CD8-positive, alpha-beta memory T cell (primary cell): Measurements from ENCODE around the gene EFNA5. TPM values are rescaled to one million over a fixed set of nuclear protein-coding genes. Genes with fewer than 3 reads are reported as not detected.
"Not testable (repeated sequence)": the region's sequence is repeated elsewhere in the genome, so short reads cannot be mapped to it uniquely, and the experiment has no call there.

ENCODE experiments used
- CTCF ChIA-PET: fragments of 350-600 bp; sonication (Branson Sonifier 250); formaldehyde crosslinking; loops from one replicate; lab custom pipeline; 2021; ENCODE audit warnings: antibody characterized with exemption; lab: Charles Lee
- POLR2A ChIA-PET: fragments of 350-600 bp; sonication (Branson Sonifier 250); formaldehyde crosslinking; loops from one replicate; lab custom pipeline; 2021; ENCODE audit warnings: antibody characterized with exemption; lab: Charles Lee
- DNase-seq, 5 donors: peaks; one replicate each; pipeline versions ENCODE4 v3.0.0 to v3.0.0-alpha.2; 2020 to 2022; ENCODE audit warnings: mixed read lengths in 1 of 5
- H3K27ac ChIP-seq: one replicate; pipeline ENCODE4 v1.7.0; 2013; ENCODE audit warnings: low read depth, mild to moderate bottlenecking, low read length, moderate library complexity
- H3K27me3 ChIP-seq: 2 replicates; pipeline ENCODE4 v1.7.0; 2013; ENCODE audit warnings: low read length, mild to moderate bottlenecking; ENCODE audit not compliant: insufficient read depth, poor library complexity, severe bottlenecking
- H3K36me3 ChIP-seq: 2 replicates; pipeline ENCODE4 v1.7.0; 2013; ENCODE audit warnings: mild to moderate bottlenecking, low read length, moderate library complexity; ENCODE audit not compliant: insufficient read depth
- H3K4me1 ChIP-seq: 2 replicates; pipeline ENCODE4 v1.7.0; 2013; ENCODE audit warnings: mild to moderate bottlenecking, low read length, moderate library complexity; ENCODE audit not compliant: insufficient read depth
- H3K4me3 ChIP-seq: 2 replicates; pipeline ENCODE4 v1.7.0; 2013; ENCODE audit warnings: mild to moderate bottlenecking, low read length
- H3K9me3 ChIP-seq: 2 replicates; pipeline ENCODE4 v1.7.0; 2013; ENCODE audit warnings: mild to moderate bottlenecking, low read length
- H3K27ac Mint-ChIP-seq, 8 donors: one replicate each; pipeline ENCODE4 v1.8.0; 2020 to 2021; ENCODE audit warnings: mixed read lengths in 8 of 8, mild to moderate bottlenecking in 6 of 8, inconsistent platforms in 3 of 8, moderate library complexity in 3 of 8
- H3K27me3 Mint-ChIP-seq, 2 donors: one replicate each; pipeline ENCODE4 v1.8.0; 2020 to 2021; ENCODE audit warnings: mixed read lengths in 2 of 2, mild to moderate bottlenecking in 1 of 2, moderate library complexity in 1 of 2
- H3K36me3 Mint-ChIP-seq, 3 donors: one replicate each; pipeline ENCODE4 v1.8.0; 2020 to 2021; ENCODE audit warnings: mixed read lengths in 3 of 3, inconsistent platforms in 1 of 3, mild to moderate bottlenecking in 1 of 3
- H3K4me1 Mint-ChIP-seq, 3 donors: one replicate each; pipeline ENCODE4 v1.8.0; 2020 to 2021; ENCODE audit warnings: mixed read lengths in 3 of 3, inconsistent platforms in 1 of 3, mild to moderate bottlenecking in 1 of 3
- H3K4me3 Mint-ChIP-seq, 7 donors: one replicate each; pipeline ENCODE4 v1.8.0; 2020 to 2021; ENCODE audit warnings: mixed read lengths in 7 of 7, mild to moderate bottlenecking in 6 of 7, moderate library complexity in 4 of 7, inconsistent platforms in 2 of 7
- H3K9me3 Mint-ChIP-seq, 5 donors: one replicate each; pipeline ENCODE4 v1.8.0; 2020 to 2022; ENCODE audit warnings: mixed read lengths in 5 of 5, mild to moderate bottlenecking in 3 of 5, moderate library complexity in 2 of 5, inconsistent platforms in 1 of 5
- polyA plus RNA-seq: library from polyadenylated mRNA; unstranded; fragments of 300-500 nt; fragmentation: Illumina TruSeq; gene quantifications from one replicate; pipeline ENCODE4 v1.2.3, GENCODE V29; 2021
- total RNA-seq, 2 experiments: library from RNA; stranded (reverse); gene quantifications; one replicate each; pipeline ENCODE4 v1.2.3, GENCODE V29; 2021

Gene EFNA5
- total and polyA plus RNA-seq, 3 experiments from 2014 or later: 0.21 TPM; not detected in 2

DNA sequence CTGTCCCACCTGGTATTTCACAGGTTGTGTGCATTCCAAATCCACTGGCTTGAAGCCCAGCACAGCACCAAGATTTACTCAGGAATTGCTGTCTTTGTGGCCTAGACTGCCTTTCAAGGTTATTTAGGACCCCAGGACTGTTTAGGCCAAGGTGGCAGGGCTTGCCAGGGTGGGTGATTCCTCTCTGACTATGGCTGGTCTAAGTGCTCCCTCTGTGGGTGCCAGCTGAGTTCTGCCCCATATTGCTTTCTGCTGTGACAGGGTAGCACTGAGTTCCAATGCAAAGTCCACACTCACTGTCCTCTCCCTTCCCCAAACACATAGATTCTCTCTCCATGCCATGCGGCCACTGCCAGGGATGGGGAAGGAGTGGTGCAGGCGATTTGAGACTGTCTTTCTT is 318.2 kb downstream of the EFNA5 start:
- Mint-ChIP-seq H3K27ac (peak overlapping the region in 1 of 8 donors; percentile 61), H3K4me3 (no peak overlapping the region), H3K4me1 (no peaks in the 10 kb centered on the region), H3K9me3 (peaks cover 0 to 1% (median under 1%) of the 10 kb centered on the region in 5 donors), H3K27me3 (peaks cover 0 to 3% of the 10 kb centered on the region in 2 donors), H3K36me3 (no peaks in the 10 kb centered on the region)
- no peak overlapping the region for H3K4me3 ChIP-seq
- ChIA-PET POLR2A (no interaction called here), CTCF (no interaction called here)
- no peaks in the 10 kb centered on the region for H3K9me3 ChIP-seq
- no peak overlapping the region for H3K27ac ChIP-seq
- no peaks in the 10 kb centered on the region for H3K36me3 ChIP-seq
- H3K4me1 ChIP-seq: no peaks in the 10 kb centered on the region
- no peak for DNase-seq
- no peaks in the 10 kb centered on the region for H3K27me3 ChIP-seq

DNA sequence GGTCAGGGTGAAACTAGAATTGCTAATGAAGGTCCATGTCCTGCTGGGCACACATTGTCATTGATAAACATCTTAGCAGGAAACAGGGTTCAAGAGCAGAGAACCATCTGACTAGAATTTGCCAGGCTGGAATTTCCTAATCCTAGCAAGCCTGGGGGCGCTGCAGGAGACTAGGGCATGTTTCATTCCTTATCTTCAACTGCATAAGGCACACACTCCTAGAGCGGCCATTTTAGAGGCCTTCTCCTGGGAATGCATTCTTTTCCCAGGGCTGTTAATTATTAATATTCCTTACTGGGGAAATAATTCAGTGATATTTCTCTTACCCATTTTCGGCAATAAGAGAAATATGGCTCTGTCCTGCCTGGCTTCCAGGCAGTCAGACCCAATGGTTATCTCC is 324.2 kb downstream of the EFNA5 start:
- H3K27ac Mint-ChIP-seq, H3K9me3 ChIP-seq, H3K27me3 Mint-ChIP-seq, DNase-seq, H3K4me1 Mint-ChIP-seq, H3K27me3 ChIP-seq, H3K27ac ChIP-seq, H3K4me3 Mint-ChIP-seq, H3K36me3 ChIP-seq, POLR2A ChIA-PET, H3K4me1 ChIP-seq, H3K4me3 ChIP-seq, CTCF ChIA-PET: not testable (repeated sequence)
- Mint-ChIP-seq H3K36me3 (peaks cover 0 to 18% (median 0%) of the 10 kb centered on the region in 3 donors), H3K9me3 (peaks cover 24 to 38% (median 30%) of the 10 kb centered on the region in 5 donors)

DNA sequence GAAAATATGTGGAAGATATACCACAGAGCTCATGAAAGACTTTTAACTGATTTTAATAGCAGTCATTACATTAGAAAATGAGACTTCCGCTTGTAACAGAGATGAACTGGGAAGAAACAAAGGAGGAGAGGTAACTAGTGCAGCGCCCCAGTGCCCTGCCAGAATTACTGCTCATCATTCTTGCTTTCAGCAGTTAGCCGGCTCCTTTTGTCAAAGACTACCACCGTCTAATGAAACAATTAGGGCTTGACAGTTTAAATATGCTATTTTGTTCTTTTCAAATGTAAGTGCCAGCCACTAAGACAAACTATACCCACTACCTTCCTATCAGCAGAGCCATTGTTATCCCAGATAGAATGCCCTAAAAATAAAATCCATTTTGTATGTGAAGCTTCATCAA is 328.4 kb downstream of the EFNA5 start:
- no peaks in the 10 kb centered on the region for H3K27me3 Mint-ChIP-seq
- H3K9me3 Mint-ChIP-seq: peaks cover 22 to 35% (median 27%) of the 10 kb centered on the region in 5 donors
- H3K36me3 ChIP-seq: no peaks in the 10 kb centered on the region
- no peaks in the 10 kb centered on the region for H3K9me3 ChIP-seq
- H3K4me1 ChIP-seq: no peaks in the 10 kb centered on the region
- H3K27ac Mint-ChIP-seq: no peak overlapping the region
- CTCF ChIA-PET: no interaction called here
- DNase-seq: no peak
- peaks cover 0 to 17% (median 0%) of the 10 kb centered on the region in 3 donors for H3K36me3 Mint-ChIP-seq
- no peak overlapping the region for H3K4me3 Mint-ChIP-seq
- H3K27ac ChIP-seq: no peak overlapping the region
- no peaks in the 10 kb centered on the region for H3K27me3 ChIP-seq
- H3K4me3 ChIP-seq: no peak overlapping the region
- POLR2A ChIA-PET: no interaction called here
- no peaks in the 10 kb centered on the region for H3K4me1 Mint-ChIP-seq

DNA sequence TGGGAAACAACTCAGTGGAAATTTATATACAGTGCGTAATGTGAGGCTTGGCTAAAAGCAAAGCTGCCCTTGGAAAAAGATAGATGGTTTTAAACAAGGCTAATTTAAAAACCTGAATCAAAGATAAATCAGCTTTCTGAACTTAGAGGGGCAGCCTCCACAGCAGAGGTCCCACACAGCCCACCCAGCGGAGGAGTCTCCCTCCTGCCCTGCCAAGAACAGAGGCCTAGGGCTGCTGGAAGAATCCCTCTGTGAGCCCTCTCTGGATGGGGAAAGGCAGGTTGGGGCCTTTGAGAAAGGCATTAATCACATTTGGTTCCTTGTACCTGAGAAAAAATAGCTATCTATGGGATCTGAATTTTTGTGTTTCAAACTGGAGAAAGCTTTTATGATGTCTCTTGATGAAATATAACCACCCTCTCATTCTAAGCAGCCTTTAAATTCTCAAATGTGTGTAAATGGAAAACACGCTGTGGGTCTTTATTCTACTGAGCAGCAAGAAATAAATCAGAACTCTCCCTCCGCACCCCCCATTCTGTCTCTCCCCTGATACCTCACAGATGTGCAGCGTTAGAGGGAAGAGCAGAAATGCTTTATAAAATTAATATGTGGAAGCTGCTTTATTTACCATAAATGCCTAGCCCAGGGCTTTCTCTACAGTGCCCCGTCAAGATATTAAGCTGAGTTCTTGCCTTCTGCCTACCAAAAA is 329.2 kb downstream of the EFNA5 start:
- Mint-ChIP-seq H3K27me3 (no peaks in the 10 kb centered on the region), H3K9me3 (peaks cover 20 to 29% (median 22%) of the 10 kb centered on the region in 5 donors), H3K36me3 (peaks cover 0 to 12% (median 0%) of the 10 kb centered on the region in 3 donors), H3K4me3 (no peak overlapping the region), H3K27ac (no peak overlapping the region), H3K4me1 (no peaks in the 10 kb centered on the region)
- Histone ChIP-seq H3K4me1 (no peaks in the 10 kb centered on the region), H3K27ac (no peak overlapping the region), H3K9me3 (no peaks in the 10 kb centered on the region), H3K4me3 (no peak overlapping the region), H3K27me3 (no peaks in the 10 kb centered on the region), H3K36me3 (no peaks in the 10 kb centered on the region)
- no peak for DNase-seq
- CTCF ChIA-PET: no interaction called here
- POLR2A ChIA-PET: no interaction called here

DNA sequence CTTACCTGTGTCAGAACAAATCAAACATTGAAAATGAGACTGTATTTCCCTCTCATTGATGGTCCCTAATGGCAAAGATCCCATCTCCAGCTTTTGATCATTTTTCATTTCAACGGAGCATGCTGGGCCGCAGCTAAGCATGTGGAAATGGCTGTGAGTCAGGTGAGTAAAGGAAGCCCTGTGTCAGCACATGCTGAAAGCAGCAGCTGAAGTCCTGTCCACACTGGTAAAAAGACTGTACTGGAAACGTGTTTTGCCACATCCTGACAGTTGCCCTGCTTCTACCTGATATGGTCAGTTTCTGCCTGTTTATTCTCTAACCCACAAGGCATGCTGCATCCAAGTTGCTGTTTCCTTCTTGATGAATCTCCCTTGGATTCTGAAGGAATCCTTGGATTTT is 330.1 kb downstream of the EFNA5 start:
- Mint-ChIP-seq H3K4me1 (no peaks in the 10 kb centered on the region), H3K4me3 (no peak overlapping the region), H3K27me3 (no peaks in the 10 kb centered on the region), H3K27ac (no peak overlapping the region), H3K9me3 (peaks cover 13 to 22% (median 15%) of the 10 kb centered on the region in 5 donors), H3K36me3 (peaks cover 0 to 9% (median 0%) of the 10 kb centered on the region in 3 donors)
- Histone ChIP-seq H3K9me3 (no peaks in the 10 kb centered on the region), H3K27ac (no peak overlapping the region), H3K4me1 (no peaks in the 10 kb centered on the region), H3K27me3 (no peaks in the 10 kb centered on the region), H3K36me3 (no peaks in the 10 kb centered on the region), H3K4me3 (no peak overlapping the region)
- ChIA-PET POLR2A (no interaction called here), CTCF (no interaction called here)
- no peak for DNase-seq

DNA sequence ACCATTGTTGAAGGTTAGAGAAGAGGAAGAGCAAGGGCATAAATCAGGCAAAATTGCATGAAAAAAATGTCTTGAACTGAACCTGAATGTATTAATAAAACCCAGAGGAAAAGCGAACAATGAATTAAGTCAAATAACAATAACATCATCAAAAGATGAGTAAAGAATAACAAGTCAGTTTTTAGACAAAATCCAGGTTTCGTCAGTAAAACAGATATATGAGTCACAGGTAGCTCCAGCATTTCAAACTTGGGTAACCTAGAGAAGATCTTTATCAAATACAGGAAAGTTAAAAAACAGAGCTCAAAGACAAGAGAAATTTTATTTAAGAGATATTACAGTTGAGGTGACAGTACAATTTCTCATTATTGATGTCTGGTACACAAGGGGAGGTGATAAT is 332.4 kb downstream of the EFNA5 start:
- H3K27me3 ChIP-seq: no peaks in the 10 kb centered on the region
- no peaks in the 10 kb centered on the region for H3K36me3 ChIP-seq
- H3K27ac ChIP-seq: no peak overlapping the region
- H3K4me3 Mint-ChIP-seq: no peak overlapping the region
- CTCF ChIA-PET: no interaction called here
- H3K27me3 Mint-ChIP-seq: no peaks in the 10 kb centered on the region
- H3K4me3 ChIP-seq: no peak overlapping the region
- peaks cover 0 to 3% (median 0%) of the 10 kb centered on the region in 3 donors for H3K36me3 Mint-ChIP-seq
- DNase-seq: no peak
- POLR2A ChIA-PET: no interaction called here
- H3K27ac Mint-ChIP-seq: no peak overlapping the region
- no peaks in the 10 kb centered on the region for H3K4me1 ChIP-seq
- H3K4me1 Mint-ChIP-seq: no peaks in the 10 kb centered on the region
- H3K9me3 ChIP-seq: no peaks in the 10 kb centered on the region
- peaks cover 0 to 2% (median under 1%) of the 10 kb centered on the region in 5 donors for H3K9me3 Mint-ChIP-seq

DNA sequence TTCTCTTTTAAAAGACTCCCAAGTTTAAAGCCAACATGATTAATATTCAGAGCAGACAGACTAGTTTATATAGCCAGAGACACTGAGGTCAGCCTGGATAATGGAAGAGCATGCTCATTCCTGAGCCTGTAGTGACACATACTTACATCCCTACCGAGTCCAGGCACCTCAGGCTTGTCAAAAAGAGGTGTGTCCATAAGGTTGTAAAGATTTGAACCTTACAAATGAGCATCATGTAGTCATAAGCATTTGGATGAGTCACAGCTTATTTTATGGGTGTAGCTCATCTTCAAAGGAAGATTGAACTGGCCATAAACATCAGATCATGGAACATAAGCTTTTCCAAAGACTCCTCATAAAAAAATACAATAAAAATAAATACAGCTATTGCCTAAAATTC is 333.5 kb downstream of the EFNA5 start:
- H3K27me3 ChIP-seq: no peaks in the 10 kb centered on the region
- ChIA-PET CTCF (interaction anchor here (0.7 kb wide), 1 partner anchor 651 kb away, joined by 3 read pairs; no protein-coding TSS in a partner anchor), POLR2A (interaction anchor here (0.5 kb wide), 1 partner anchor 864 kb away, joined by 5 read pairs; no protein-coding TSS in a partner anchor)
- H3K4me1 Mint-ChIP-seq: no peaks in the 10 kb centered on the region
- no peaks in the 10 kb centered on the region for H3K27me3 Mint-ChIP-seq
- H3K9me3 Mint-ChIP-seq: no peaks in the 10 kb centered on the region
- H3K4me1 ChIP-seq: no peaks in the 10 kb centered on the region
- DNase-seq: no peak
- H3K4me3 Mint-ChIP-seq: no peak overlapping the region
- H3K27ac ChIP-seq: no peak overlapping the region
- H3K36me3 Mint-ChIP-seq: peaks cover 0 to 3% (median 0%) of the 10 kb centered on the region in 3 donors
- H3K27ac Mint-ChIP-seq: peak overlapping the region in 1 of 8 donors; percentile 25
- H3K36me3 ChIP-seq: no peaks in the 10 kb centered on the region
- no peak overlapping the region for H3K4me3 ChIP-seq
- H3K9me3 ChIP-seq: no peaks in the 10 kb centered on the region

DNA sequence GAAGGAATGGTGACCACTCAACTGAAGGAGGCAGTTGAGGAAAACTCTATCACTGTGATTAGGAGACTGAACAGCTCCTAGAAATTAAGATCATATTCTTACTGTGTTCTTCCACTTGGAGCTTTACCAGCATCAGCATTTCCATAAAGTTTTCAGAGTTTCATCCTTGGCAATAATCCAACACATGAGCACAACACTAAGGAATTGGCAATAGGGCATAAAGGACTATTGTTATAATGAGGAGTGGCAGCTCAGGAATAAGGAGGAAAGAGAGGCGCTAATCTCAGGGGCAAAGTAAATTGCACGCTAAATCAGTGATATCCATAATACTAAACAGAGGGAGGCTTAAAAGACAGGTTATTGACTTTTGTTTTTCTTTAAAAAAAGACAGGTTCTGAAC is 338.9 kb downstream of the EFNA5 start:
- H3K36me3 ChIP-seq: no peaks in the 10 kb centered on the region
- Mint-ChIP-seq H3K27me3 (no peaks in the 10 kb centered on the region), H3K4me1 (no peaks in the 10 kb centered on the region), H3K9me3 (no peaks in the 10 kb centered on the region), H3K27ac (no peak overlapping the region), H3K36me3 (peaks cover 0 to 3% (median 0%) of the 10 kb centered on the region in 3 donors), H3K4me3 (no peak overlapping the region)
- DNase-seq: no peak
- H3K9me3 ChIP-seq: no peaks in the 10 kb centered on the region
- no peak overlapping the region for H3K27ac ChIP-seq
- H3K4me1 ChIP-seq: no peaks in the 10 kb centered on the region
- POLR2A ChIA-PET: no interaction called here
- CTCF ChIA-PET: no interaction called here
- H3K4me3 ChIP-seq: no peak overlapping the region
- H3K27me3 ChIP-seq: no peaks in the 10 kb centered on the region
